ENCODE measurements around the gene TCP11X2. TPM values are rescaled to one million over a fixed set of nuclear protein-coding genes. Genes with fewer than 3 reads are reported as not detected.
"Not testable (repeated sequence)": the region's sequence is repeated elsewhere in the genome, so short reads cannot be mapped to it uniquely, and the experiment has no call there.

Gene TCP11X2
- total RNA-seq (2014; rRNA removed; shearing (Covaris generic)) = 0.10 TPM in 1 of 2 replicates, not detected in the other
- polyA plus RNA-seq (2015; cell fraction: cytosol; rRNA removed) = not detected in 2 replicates
- not detected in 2 replicates for polyA plus RNA-seq (2015; cell fraction: nucleus; rRNA removed)

- not testable (repeated sequence) for DNase-seq (ENCODE audit: low read depth)
Measured at GRCh38 chrX:102471762-102472220, at the start of gene TCP11X2. TCP11X2 (minus strand) TSS chrX:102471812.

DNA sequence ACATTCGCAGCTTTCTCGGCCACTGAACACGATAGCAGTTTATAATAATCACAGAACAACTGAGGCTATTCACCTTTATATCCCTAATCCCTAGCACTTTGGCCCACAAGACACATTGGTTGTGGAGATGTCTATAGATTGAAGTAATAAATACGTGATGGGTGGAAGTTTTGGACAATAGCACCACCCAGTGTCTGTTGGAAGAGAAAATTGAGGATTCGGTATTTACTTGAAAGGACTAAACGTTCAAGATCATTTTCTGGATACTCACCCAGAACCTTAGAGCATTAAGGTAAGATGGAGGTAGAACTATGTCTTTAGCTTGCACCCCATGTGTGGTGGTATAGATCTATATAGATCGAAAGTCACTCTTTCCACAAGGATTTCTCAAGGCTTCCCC is 45.7 kb upstream of the TCP11X2 start:
- DNase-seq (ENCODE audit: low read depth) = peak; percentile 27

GRCh38 chrX:102515975-102516941 is 44.6 kb upstream of the TCP11X2 start, which contains the start of gene TMSB15A:
TMSB15A (minus strand) TSS chrX:102516739.
- DNase-seq (ENCODE audit: low read depth) = peak; percentile 24

- no peak for DNase-seq (ENCODE audit: low read depth)
Measured at GRCh38 chrX:102514536-102514935, 42.9 kb upstream of the TCP11X2 start.

- no peak for DNase-seq (ENCODE audit: low read depth)
Measured at GRCh38 chrX:102498732-102499131, 27.1 kb upstream of the TCP11X2 start.

DNA sequence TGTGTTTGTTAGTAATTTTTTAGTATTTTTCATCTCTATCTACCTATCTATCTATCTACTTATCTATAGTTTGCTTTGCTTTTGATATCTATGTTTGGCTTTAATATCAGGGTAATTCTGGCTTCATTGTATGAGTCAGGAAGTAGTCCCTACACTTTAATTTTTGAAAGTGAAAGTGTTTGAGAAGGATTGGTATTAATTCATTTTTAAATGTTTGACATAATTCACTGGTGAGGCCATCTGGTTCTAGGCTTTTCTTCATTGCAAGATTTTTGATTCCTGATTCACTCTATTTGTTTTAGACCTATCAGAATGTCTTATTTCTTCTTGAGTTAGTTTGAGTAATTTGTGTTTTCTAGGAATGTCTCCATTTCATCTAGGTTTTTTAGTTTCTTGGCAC is 20.2 kb upstream of the TCP11X2 start:
- DNase-seq (ENCODE audit: low read depth) = no peak

GRCh38 chrX:102478765-102479164 is 7.2 kb upstream of the TCP11X2 start:
- DNase-seq (ENCODE audit: low read depth) = not testable (repeated sequence)

DNA sequence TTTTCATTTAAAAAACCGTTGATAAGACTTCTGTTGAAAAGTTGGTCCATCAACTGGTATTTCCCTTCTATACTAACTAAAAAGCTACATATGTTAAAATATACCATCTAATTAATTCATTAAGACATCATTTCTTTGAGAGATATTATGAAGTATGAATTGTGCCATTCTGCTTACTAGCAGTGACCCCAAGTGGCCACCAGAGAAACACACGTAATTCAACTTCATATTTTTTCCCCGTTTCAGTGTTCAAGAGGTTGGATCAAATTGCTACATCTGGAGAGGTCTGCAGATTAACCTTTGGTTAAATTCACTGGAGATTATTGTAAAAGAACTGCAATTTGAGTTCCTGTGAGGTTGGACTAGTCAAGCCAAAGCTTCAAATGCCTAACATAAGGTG is 1.4 kb downstream of the TCP11X2 start:
- DNase-seq (ENCODE audit: low read depth) = not testable (repeated sequence)

- DNase-seq (ENCODE audit: low read depth) = not testable (repeated sequence)
Measured at GRCh38 chrX:102458615-102459014, 13.0 kb downstream of the TCP11X2 start.

DNA sequence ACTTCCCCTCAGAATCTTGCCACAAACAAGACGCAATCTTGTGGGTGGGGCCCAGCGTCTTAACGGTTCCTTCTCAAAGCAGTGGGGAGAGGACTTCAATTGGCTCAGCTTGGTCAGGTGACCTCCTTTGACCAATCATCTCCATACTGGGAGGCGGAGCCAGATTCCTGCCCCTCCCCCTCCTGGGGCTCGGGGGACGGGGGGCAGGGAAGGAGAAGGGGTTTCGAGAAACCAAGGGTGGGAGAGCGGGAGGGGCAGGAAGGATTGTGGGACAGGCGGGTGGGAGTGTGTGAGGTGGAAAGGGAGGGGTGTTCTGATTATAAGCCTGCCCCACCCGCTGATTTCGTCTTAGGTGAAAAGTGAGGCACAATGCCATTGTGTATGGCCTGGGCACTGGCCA is 31.7 kb downstream of the TCP11X2 start, which contains the start of gene NXF2B:
TSS of gene NXF2B (minus strand) at position 101 of the 400 bp plus-strand sequence. CDS start 59,972 bp downstream, outside the sequence.
- not testable (repeated sequence) for DNase-seq (ENCODE audit: low read depth)

GRCh38 chrX:102414493-102414892 is 57.1 kb downstream of the TCP11X2 start:
- not testable (repeated sequence) for DNase-seq (ENCODE audit: low read depth)

Other genes with a start within 250 kb of the TCP11X2 start
- 0.30 and 0.76 TPM in 2 replicates for gene NXF2, start 224.6 kb downstream of the TCP11X2 start, total RNA-seq (2014; rRNA removed; shearing (Covaris generic))
- gene NXF2B, start 31.8 kb downstream of the TCP11X2 start, total RNA-seq (2014; rRNA removed; shearing (Covaris generic)) = 0.40 and 0.76 TPM in 2 replicates
- 2.7 and 2.8 TPM in 2 replicates for gene TMSB15A, start 44.9 kb upstream of the TCP11X2 start, total RNA-seq (2014; rRNA removed; shearing (Covaris generic))
- gene ARMCX5, start 127.7 kb upstream of the TCP11X2 start, total RNA-seq (2014; rRNA removed; shearing (Covaris generic)) = 11.5 and 22.3 TPM in 2 replicates
- 0.18 and 0.43 TPM in 2 replicates for gene GPRASP1, start 179.7 kb upstream of the TCP11X2 start, total RNA-seq (2014; rRNA removed; shearing (Covaris generic))
- 11.7 and 17.8 TPM in 2 replicates for gene GPRASP2, start 240.6 kb upstream of the TCP11X2 start, total RNA-seq (2014; rRNA removed; shearing (Covaris generic))
- 0.40 and 0.71 TPM in 2 replicates for gene GPRASP3, start 248.9 kb upstream of the TCP11X2 start, total RNA-seq (2014; rRNA removed; shearing (Covaris generic))

All from HT1080 (cell line).